AG04449 (cell line): ENCODE data around the gene TTLL5.

Source experiments
- CTCF ChIA-PET: fragments of 350-600 bp; formaldehyde crosslinking; extraction: SDS; loops from one replicate; lab custom pipeline; 2021; ENCODE audit warnings: antibody characterized with exemption; lab: Yijun Ruan, JAX
- POLR2A ChIA-PET: fragments of 400-600, 350-600 bp; formaldehyde crosslinking; extraction: SDS; loops from one replicate; lab custom pipeline; 2020; ENCODE audit warnings: antibody characterized with exemption, inconsistent platforms; lab: Yijun Ruan, JAX
- DNase-seq: peaks from one replicate; pipeline ENCODE4 v3.0.0-alpha.2; 2010; ENCODE audit warnings: low read depth, low spot score
- H3K4me3 ChIP-seq: 2 replicates; pipeline ENCODE4 v1.5.1; 2011; ENCODE audit warnings: low read depth, mild to moderate bottlenecking, control low read depth, low read length
- CTCF ChIP-seq: IDR thresholded peaks from one replicate; pipeline ENCODE4 v1.5.1; 2011; ENCODE audit warnings: mild to moderate bottlenecking, moderate library complexity, low read length, control low read depth, inconsistent platforms; ENCODE audit not compliant: insufficient read depth; ENCODE audit errors: missing control alignments

TTLL5 gene

GRCh38 chr14:75822522-75823141 lies 161.6 kb downstream of the TTLL5 start:
- no peak overlapping the region for H3K4me3 ChIP-seq
- DNase-seq, result no peak
- no peak for TF ChIP-seq CTCF
- POLR2A ChIA-PET, result interaction anchor here (0.6 to 0.9 kb wide), 2 partner anchors 18 to 112 kb away, joined by 3 read pairs; no protein-coding TSS in a partner anchor
- CTCF ChIA-PET, result interaction anchor here (1.2 to 4.2 kb wide), 8 partner anchors 9 to 160 kb away, joined by 3 to 17 read pairs (median 3); no protein-coding TSS in a partner anchor

GRCh38 chr14:75823334-75823733 lies 162.3 kb downstream of the TTLL5 start:
- ChIA-PET CTCF (interaction anchor here (1.2 to 4.2 kb wide), 7 partner anchors 8 to 159 kb away, joined by 3 to 17 read pairs (median 3); no protein-coding TSS in a partner anchor), POLR2A (no interaction called here)

GRCh38 chr14:75824318-75824717 lies 163.3 kb downstream of the TTLL5 start:
- DNase-seq, result no peak
- ChIA-PET CTCF (interaction anchor here (4.2 kb wide), 1 partner anchor 82 kb away, joined by 17 read pairs; no protein-coding TSS in a partner anchor), POLR2A (no interaction called here)
- H3K4me3 ChIP-seq, result no peak overlapping the region
- TF ChIP-seq CTCF, result no peak

More at GRCh38 chr14:75823334-75823733, 162.3 kb downstream of the TTLL5 start:
- no peak overlapping the region for H3K4me3 ChIP-seq
- TF ChIP-seq CTCF, result no peak
- DNase-seq, result no peak

- ChIA-PET POLR2A (no interaction called here), CTCF (interaction anchor here (4.2 kb wide), 1 partner anchor 81 kb away, joined by 17 read pairs; no protein-coding TSS in a partner anchor)
- no peak overlapping the region for H3K4me3 ChIP-seq
- no peak for TF ChIP-seq CTCF
- no peak for DNase-seq
These were observed 164.1 kb downstream of the TTLL5 start for GRCh38 chr14:75825147-75825592.

- DNase-seq, result no peak
- no peak overlapping the region for H3K4me3 ChIP-seq
- ChIA-PET POLR2A (no interaction called here), CTCF (interaction anchor here (0.7 to 3.2 kb wide), 6 partner anchors 32 to 516 kb away, joined by 3 to 14 read pairs (median 4); no protein-coding TSS in a partner anchor)
- TF ChIP-seq CTCF, result no peak
These were observed 165.6 kb downstream of the TTLL5 start for GRCh38 chr14:75826599-75826998.

- ChIA-PET CTCF (interaction anchor here (0.8 to 3.2 kb wide), 4 partner anchors 33 to 153 kb away, joined by 3 to 14 read pairs (median 7); no protein-coding TSS in a partner anchor), POLR2A (no interaction called here)
- no peak for TF ChIP-seq CTCF
- H3K4me3 ChIP-seq, result no peak overlapping the region
- DNase-seq, result no peak
These were observed 166.3 kb downstream of the TTLL5 start for GRCh38 chr14:75827331-75827730.
